Femur (tissue), 1 donor: ENCODE results near the gene ABHD17C.
"Not testable (repeated sequence)": the region's sequence is repeated elsewhere in the genome, so short reads cannot be mapped to it uniquely, and the experiment has no call there.

Experiments
- DNase-seq: peaks from one replicate; pipeline ENCODE4 v3.0.0-alpha.2; 2017

ABHD17C gene

GRCh38 chr15:80732818-80733217 is 37.7 kb downstream of the ABHD17C start:
- DNase-seq: no peak

- no peak for DNase-seq
Measured at GRCh38 chr15:80733460-80733859, 38.4 kb downstream of the ABHD17C start.

- DNase-seq: no peak
Measured at GRCh38 chr15:80735344-80735743, 40.2 kb downstream of the ABHD17C start.

GRCh38 chr15:80736560-80736959 is 41.5 kb downstream of the ABHD17C start:
- no peak for DNase-seq

- DNase-seq: no peak
Measured at GRCh38 chr15:80739919-80740318, 44.8 kb downstream of the ABHD17C start.

GRCh38 chr15:80742081-80742480 is 47.0 kb downstream of the ABHD17C start:
- no peak for DNase-seq

GRCh38 chr15:80743189-80743833 is 48.2 kb downstream of the ABHD17C start:
- no peak for DNase-seq

GRCh38 chr15:80744415-80744814 is 49.3 kb downstream of the ABHD17C start:
- DNase-seq: no peak

GRCh38 chr15:80744826-80745225 is 49.7 kb downstream of the ABHD17C start:
- no peak for DNase-seq

- no peak for DNase-seq
Measured at GRCh38 chr15:80745888-80746287, 50.8 kb downstream of the ABHD17C start.

- no peak for DNase-seq
Measured at GRCh38 chr15:80747317-80748053, 52.4 kb downstream of the ABHD17C start.

GRCh38 chr15:80749589-80749988 is 54.5 kb downstream of the ABHD17C start:
- DNase-seq: no peak

GRCh38 chr15:80750575-80750974 is 55.5 kb downstream of the ABHD17C start:
- no peak for DNase-seq

- DNase-seq: no peak
Measured at GRCh38 chr15:80752204-80752603, 57.1 kb downstream of the ABHD17C start.

GRCh38 chr15:80753161-80753560 is 58.1 kb downstream of the ABHD17C start:
- DNase-seq: no peak

GRCh38 chr15:80754014-80754413 is 58.9 kb downstream of the ABHD17C start:
- DNase-seq: no peak

- no peak for DNase-seq
Measured at GRCh38 chr15:80755885-80756284, 60.8 kb downstream of the ABHD17C start.

- DNase-seq: no peak
Measured at GRCh38 chr15:80758130-80758745, 63.1 kb downstream of the ABHD17C start.

GRCh38 chr15:80760960-80761359 is 65.8 kb downstream of the ABHD17C start:
- no peak for DNase-seq

- DNase-seq: no peak
Measured at GRCh38 chr15:80761754-80762153, 66.6 kb downstream of the ABHD17C start.

GRCh38 chr15:80763235-80763634 is 68.1 kb downstream of the ABHD17C start:
- DNase-seq: not testable (repeated sequence)

- no peak for DNase-seq
Measured at GRCh38 chr15:80764535-80764934, 69.4 kb downstream of the ABHD17C start.

- DNase-seq: no peak
Measured at GRCh38 chr15:80766275-80766674, 71.2 kb downstream of the ABHD17C start.

- DNase-seq: no peak
Measured at GRCh38 chr15:80768158-80768557, 73.0 kb downstream of the ABHD17C start.
